K562 (cell line): ENCODE results near the gene SVEP1. TPM values are rescaled to one million over a fixed set of nuclear protein-coding genes. Genes with fewer than 3 reads are reported as not detected.

Source experiments
- ATAC-seq: fragments of 200-7000 bp; cut with Tn5 transposase; 3 replicates; pipeline ENCODE4 v1.9.1; 2020; ENCODE audit warnings: moderate library complexity
- BruUV-seq: library from RNA; stranded (reverse); fragments of 400-500 nt; replicated peaks from 2 replicates; lab custom pipeline; 2021; lab: Mats Ljungman, UMichigan
- CTCF ChIA-PET: fragments of 300-600 bp; formaldehyde crosslinking; extraction: SDS; loops from one replicate; lab custom pipeline; 2021; ENCODE audit warnings: low intra/inter-chr PET ratio; lab: Yijun Ruan, JAX
- POLR2A ChIA-PET: fragments of 300-600, 350-650 bp; sonication (Branson Sonifier 250); formaldehyde crosslinking; extraction: SDS; loops from one replicate; lab custom pipeline; 2021; ENCODE audit warnings: antibody characterized with exemption, inconsistent platforms; lab: Yijun Ruan, JAX
- DNase-seq, 4 experiments: peaks; one replicate each; pipeline versions ENCODE4 v3.0.0 to v3.0.0-alpha.2; 2011 to 2018; ENCODE audit warnings: low spot score in 3 of 4, mixed read lengths in 3 of 4; ENCODE audit errors: extremely low read depth in 1 of 4
- FAIRE-seq: peaks from 2 replicates; lab custom pipeline; 2011; peaks lifted over from hg19 to GRCh38; lab: Jason Lieb, UNC
- H2AFZ ChIP-seq: 2 replicates; pipeline ENCODE4 v1.6.0; 2011; ENCODE audit warnings: low read depth, low read length, control low read depth, inconsistent platforms
- H3K27ac ChIP-seq: fragments of 200-600 bp; 3 replicates; pipeline ENCODE4 v1.8.0; 2011; ENCODE audit warnings: low read depth, mild to moderate bottlenecking, control low read depth, inconsistent platforms, low read length, moderate library complexity, mixed read lengths; ENCODE audit errors: extremely low read depth
- H3K27me3 ChIP-seq, 2 experiments: fragments of 300-600 bp in 1 of 2; 2 replicates in 1 of 2; 3 replicates in 1 of 2; pipeline versions ENCODE4 v1.6.0 to v1.8.0; 2011; ENCODE audit warnings: inconsistent platforms in 2 of 2, low read length in 2 of 2, mild to moderate bottlenecking in 1 of 2, mixed read lengths in 1 of 2, moderate library complexity in 1 of 2; ENCODE audit not compliant: control insufficient read depth in 2 of 2, insufficient read depth in 2 of 2
- H3K36me3 ChIP-seq: fragments of 300-600 bp; 3 replicates; pipeline ENCODE4 v1.8.0; 2011; ENCODE audit warnings: mild to moderate bottlenecking, low read length, inconsistent platforms; ENCODE audit not compliant: control insufficient read depth, insufficient read depth
- H3K4me1 ChIP-seq, 2 experiments: fragments of 200-600 bp in 1 of 2; replicated peaks in 1 of 2; 2 replicates in 1 of 2; 3 replicates in 1 of 2; pipeline versions ENCODE4 v1.5.1 to v1.8.0; 2011; ENCODE audit warnings: inconsistent platforms in 2 of 2, low read length in 2 of 2, mild to moderate bottlenecking in 1 of 2, mixed read lengths in 1 of 2, moderate library complexity in 1 of 2; ENCODE audit not compliant: control insufficient read depth in 2 of 2, insufficient read depth in 2 of 2
- H3K4me2 ChIP-seq: 2 replicates; pipeline ENCODE4 v1.6.1; 2011; ENCODE audit warnings: low read length, control low read depth, inconsistent platforms, mixed read lengths; ENCODE audit not compliant: insufficient read depth
- H3K4me3 ChIP-seq: fragments of 200-600 bp; sonication (generic), shearing (Covaris generic); 2 replicates; pipeline ENCODE4 v1.5.1; 2016; ENCODE audit warnings: control low read depth, inconsistent platforms
- H3K79me2 ChIP-seq: fragments of 200-600 bp; 3 replicates; pipeline ENCODE4 v1.8.0; 2011; ENCODE audit warnings: low read length, inconsistent platforms; ENCODE audit not compliant: control insufficient read depth, insufficient read depth
- H3K9ac ChIP-seq, 2 experiments: 2 replicates each; pipeline versions ENCODE4 v1.6.0 to v1.6.1; 2011; ENCODE audit warnings: low read depth in 2 of 2, low read length in 2 of 2, control low read depth in 1 of 2, inconsistent platforms in 1 of 2, mild to moderate bottlenecking in 1 of 2, mixed read lengths in 1 of 2; ENCODE audit not compliant: insufficient read depth in 1 of 2
- H3K9me1 ChIP-seq: one replicate; pipeline ENCODE4 v1.6.0; 2011; ENCODE audit warnings: inconsistent platforms, mild to moderate bottlenecking, low read length, moderate library complexity; ENCODE audit not compliant: control insufficient read depth, insufficient read depth
- H3K9me3 ChIP-seq: replicated peaks from 2 replicates; pipeline ENCODE4 v1.5.1; 2011; ENCODE audit warnings: low read depth, low read length, inconsistent platforms; ENCODE audit not compliant: control insufficient read depth, insufficient read depth
- H4K20me1 ChIP-seq: replicated peaks from 2 replicates; pipeline ENCODE4 v1.6.1; 2011; ENCODE audit warnings: low read length, inconsistent platforms, mixed read lengths; ENCODE audit not compliant: control insufficient read depth, insufficient read depth
- GABPA ChIP-seq: fragments of 200-800 bp; sonication (Bioruptor generic); conservative IDR thresholded peaks from 2 replicates; pipeline ENCODE4 v1.6.1; 2016; ENCODE audit warnings: low read depth, missing genetic modification characterization, missing compliant biosample characterization
- GABPB1 ChIP-seq: sonication (generic); formaldehyde crosslinking; IDR thresholded peaks from 2 replicates; pipeline ENCODE4 v1.8.0; 2022; ENCODE audit warnings: mild to moderate bottlenecking, missing genetic modification reagents
- HLTF ChIP-seq: fragments of 450-650 bp; IDR thresholded peaks from 2 replicates; pipeline ENCODE4 v1.6.1; 2016
- KLF16 ChIP-seq: IDR thresholded peaks from 2 replicates; pipeline ENCODE4 v1.6.1; 2016; ENCODE audit warnings: antibody characterized with exemption
- MAFG ChIP-seq: fragments of 450-650 bp; conservative IDR thresholded peaks from 2 replicates; pipeline ENCODE4 v1.6.1; 2016; ENCODE audit warnings: missing genetic modification characterization, missing compliant biosample characterization
- MBD2 ChIP-seq: sonication (generic); IDR thresholded peaks from 2 replicates; pipeline ENCODE4 v1.6.1; 2016; ENCODE audit warnings: low read depth, borderline replicate concordance
- MEIS2 ChIP-seq: fragments of 450-650 bp; IDR thresholded peaks from 2 replicates; pipeline ENCODE4 v1.6.1; 2014; ENCODE audit warnings: mild to moderate bottlenecking; ENCODE audit not compliant: partially characterized antibody
- RAD21 ChIP-seq, 2 experiments: fragments of 250-450 bp in 1 of 2; fragments of 450-650 bp in 1 of 2; sonication (Bioruptor Pico) in 1 of 2; formaldehyde crosslinking in 1 of 2; IDR thresholded peaks in 1 of 2; conservative IDR thresholded peaks in 1 of 2; 2 replicates each; pipeline versions ENCODE4 v1.4.0 to v1.8.0; 2020 to 2022; ENCODE audit warnings: mild to moderate bottlenecking in 2 of 2, moderate library complexity in 1 of 2
- TBL1XR1 ChIP-seq, 2 experiments: IDR thresholded peaks; 2 replicates each; pipeline ENCODE4 v1.6.1; 2012; ENCODE audit warnings: improper control_type of control experiment in 2 of 2, low read length in 2 of 2, mild to moderate bottlenecking in 1 of 2
- TGIF2 ChIP-seq: sonication (generic); formaldehyde crosslinking; IDR thresholded peaks from 2 replicates; pipeline ENCODE4 v1.8.1; 2022; ENCODE audit warnings: mild to moderate bottlenecking, missing genetic modification reagents, moderate library complexity
- ZNF121 ChIP-seq: sonication (generic); formaldehyde crosslinking; conservative IDR thresholded peaks from 2 replicates; pipeline ENCODE4 v1.8.0; 2022; ENCODE audit warnings: missing genetic modification reagents
- ZNF316 ChIP-seq: fragments of 450-650 bp; IDR thresholded peaks from 2 replicates; pipeline ENCODE4 v1.6.1; 2016
- ZNF551 ChIP-seq: fragments of 250-450 bp; sonication (Bioruptor Pico); IDR thresholded peaks from 2 replicates; pipeline ENCODE4 v1.5.0; 2021; ENCODE audit warnings: mild to moderate bottlenecking, moderate library complexity
- WGBS: fragments of 100-300 bp; shearing (Covaris generic); methylation state at CpG from one replicate; pipeline ENCODE4 v1.1.6; 2016; ENCODE audit warnings: low coverage, mixed read lengths; ENCODE audit not compliant: insufficient coverage; ENCODE audit errors: missing lambda C conversion rate; 5-methylcytosine and 5-hydroxymethylcytosine counted together
- in situ Hi-C: fragments of 300-500 bp; cut with MboI; formaldehyde crosslinking; loops from 4 replicates; pipeline ENCODE4 v1.15.0; 2018; ENCODE audit warnings: inconsistent platforms, mixed read lengths
- intact Hi-C: fragments of 100-400 bp; cut with micrococcal nuclease; formaldehyde crosslinking; loops from 2 replicates; pipeline ENCODE4 v1.14.2; 2022
- polyA plus RNA-seq, 8 experiments: library from polyadenylated mRNA; depleted of rRNA in 4 of 8; stranded (reverse) in 5 of 8; unstranded in 3 of 8; fragments of >200 nt; fragmentation: Nextera tagmentation in 2 of 8; fragmentation: Illumina TruSeq in 1 of 8; extraction: Ambion mirVana in 2 of 8; extraction: Trizol in 1 of 8; gene quantifications; 2 replicates each; pipeline versions ENCODE4 v1.2.1 to v1.2.3, GENCODE V29; 2011 to 2014; ENCODE audit warnings: inconsistent platforms in 1 of 8, missing spikeins in 1 of 8
- total RNA-seq, 7 experiments: library from RNA; depleted of rRNA in 6 of 7; stranded (reverse); fragments of >200 nt in 6 of 7; fragmentation: Illumina TruSeq in 2 of 7; extraction: Trizol in 2 of 7; gene quantifications; 2 replicates each; pipeline versions ENCODE4 v1.2.1 to v1.2.3, GENCODE V29; 2011 to 2021; ENCODE audit warnings: low replicate concordance in 1 of 7
- TF ChIP-seq, protein P1 (sequence below): fragments of 450-650 bp; IDR thresholded peaks from 2 replicates; pipeline ENCODE4 v1.7.1; 2018; ENCODE audit warnings: mild to moderate bottlenecking, low read depth; ENCODE audit not compliant: partially characterized antibody
- TF ChIP-seq, protein P2 (sequence below): fragments of 250-450 bp; sonication (Bioruptor Pico); IDR thresholded peaks from 2 replicates; pipeline ENCODE4 v1.5.0; 2021
- TF ChIP-seq, protein P3 (sequence below): fragments of 450-650 bp; IDR thresholded peaks from 2 replicates; pipeline ENCODE4 v1.6.1; 2016; ENCODE audit warnings: antibody characterized with exemption

Gene SVEP1
- total and polyA plus RNA-seq, 9 of the 15 experiments (the other 6 are each of a cell fraction or from before 2014, with no cell fraction given) = 0.20 to 0.84 (median 0.43) TPM

DNA sequence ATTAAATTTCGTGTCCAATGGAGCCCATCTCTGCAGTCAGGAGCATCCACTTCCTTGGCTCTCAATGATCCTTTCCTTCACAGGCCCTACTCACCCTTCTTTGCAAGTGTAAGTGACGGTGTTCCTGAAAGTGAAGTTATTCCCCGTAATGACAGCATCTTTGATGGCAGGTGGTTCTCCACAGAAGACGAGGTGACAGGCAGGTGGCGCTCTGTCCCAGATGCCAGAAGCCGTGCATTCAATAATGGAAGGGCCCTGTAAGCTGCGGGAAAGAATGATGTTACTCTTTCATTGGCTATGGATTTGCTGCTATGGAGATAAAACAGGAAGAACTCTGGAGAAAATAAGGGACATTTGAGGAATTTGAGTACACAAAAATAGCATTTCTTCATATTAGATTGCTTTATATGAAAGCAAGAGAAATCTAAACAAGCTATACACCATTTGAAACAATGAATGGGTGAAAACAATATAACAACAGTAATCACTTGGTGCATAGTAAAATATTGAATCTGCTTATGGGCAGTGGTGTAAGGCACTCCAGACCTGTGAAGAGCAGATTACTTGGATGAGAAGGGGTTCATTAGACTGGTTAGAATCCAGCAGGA, 151.9 kb downstream of the SVEP1 start (continued):
- TF ChIP-seq, protein P1, sequence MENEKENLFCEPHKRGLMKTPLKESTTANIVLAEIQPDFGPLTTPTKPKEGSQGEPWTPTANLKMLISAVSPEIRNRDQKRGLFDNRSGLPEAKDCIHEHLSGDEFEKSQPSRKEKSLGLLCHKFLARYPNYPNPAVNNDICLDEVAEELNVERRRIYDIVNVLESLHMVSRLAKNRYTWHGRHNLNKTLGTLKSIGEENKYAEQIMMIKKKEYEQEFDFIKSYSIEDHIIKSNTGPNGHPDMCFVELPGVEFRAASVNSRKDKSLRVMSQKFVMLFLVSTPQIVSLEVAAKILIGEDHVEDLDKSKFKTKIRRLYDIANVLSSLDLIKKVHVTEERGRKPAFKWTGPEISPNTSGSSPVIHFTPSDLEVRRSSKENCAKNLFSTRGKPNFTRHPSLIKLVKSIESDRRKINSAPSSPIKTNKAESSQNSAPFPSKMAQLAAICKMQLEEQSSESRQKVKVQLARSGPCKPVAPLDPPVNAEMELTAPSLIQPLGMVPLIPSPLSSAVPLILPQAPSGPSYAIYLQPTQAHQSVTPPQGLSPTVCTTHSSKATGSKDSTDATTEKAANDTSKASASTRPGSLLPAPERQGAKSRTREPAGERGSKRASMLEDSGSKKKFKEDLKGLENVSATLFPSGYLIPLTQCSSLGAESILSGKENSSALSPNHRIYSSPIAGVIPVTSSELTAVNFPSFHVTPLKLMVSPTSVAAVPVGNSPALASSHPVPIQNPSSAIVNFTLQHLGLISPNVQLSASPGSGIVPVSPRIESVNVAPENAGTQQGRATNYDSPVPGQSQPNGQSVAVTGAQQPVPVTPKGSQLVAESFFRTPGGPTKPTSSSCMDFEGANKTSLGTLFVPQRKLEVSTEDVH = no peak
- TF ChIP-seq GABPA (tag) = no peak
- TF ChIP-seq MEIS2 = peak; percentile 15
- TF ChIP-seq GABPB1 = no peak
- 0 out of 2 replicates have a peak, but pooled peaks have one; percentile 19 for TF ChIP-seq KLF16

DNA sequence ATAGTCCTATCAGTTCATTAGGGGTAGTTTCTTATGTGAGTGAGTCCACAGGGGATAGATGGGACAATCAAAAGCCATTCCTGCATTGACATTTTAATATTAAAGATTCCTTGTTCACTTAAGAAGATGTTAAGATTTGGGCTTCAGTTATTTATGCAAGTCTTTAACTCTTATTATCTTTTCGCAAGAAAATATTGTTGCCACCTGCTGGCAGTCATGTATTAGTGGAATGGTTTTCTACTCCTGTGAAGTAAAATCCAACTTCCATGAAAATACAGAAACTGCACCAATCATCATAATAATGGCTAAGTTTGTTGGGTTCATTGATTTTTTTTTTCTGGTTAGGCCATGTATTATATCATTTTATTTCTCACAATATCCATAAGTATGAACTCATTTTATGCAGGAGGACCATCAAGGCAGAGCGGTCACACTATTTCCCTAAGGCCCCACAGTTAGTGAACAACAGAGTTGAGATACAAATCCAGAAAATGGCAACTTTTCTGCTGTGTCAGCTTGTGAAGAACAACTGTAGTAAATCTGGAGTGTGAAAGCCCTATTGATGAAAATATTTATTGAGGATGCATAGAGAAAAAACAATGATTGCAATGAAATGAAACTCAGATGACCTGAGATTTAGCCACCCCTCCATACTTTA, 153.4 kb downstream of the SVEP1 start:
- DNase-seq = no peak
- ChIA-PET POLR2A (no interaction called here), CTCF (interaction anchor here (0.7 kb wide), 1 partner anchor 243 kb away, joined by 3 read pairs; no protein-coding TSS in a partner anchor)
- BruUV-seq = no TSS peak
- Histone ChIP-seq H2AFZ (no peak overlapping the region), H3K4me2 (no peak overlapping the region), H4K20me1 (0 out of 2 replicates have a peak, but pooled peaks cover 3% of the 10 kb centered on the region), H3K36me3 (no peaks in the 10 kb centered on the region), H3K9ac (no peak overlapping the region), H3K27ac (no peak overlapping the region), H3K4me3 (no peak overlapping the region), H3K79me2 (no peaks in the 10 kb centered on the region), H3K4me1 (no peaks in the 10 kb centered on the region; a peak in 1 of 5 replicates), H3K27me3 (no peaks in the 10 kb centered on the region), H3K9me3 (no peaks in the 10 kb centered on the region), H3K9me1 (no peaks in the 10 kb centered on the region)
- WGBS = 10% methylated on average over 2 of the region's 2 CpGs
- ATAC-seq = no peak
- in situ Hi-C loops = no loop called here
- intact Hi-C loops = loop anchor here (5.0 to 10.0 kb wide), 3 partner anchors 84 to 241 kb away; no protein-coding TSS in a partner anchor
- no peak for FAIRE-seq
- TF ChIP-seq HLTF (no peak), ZNF121 (CRISPR knock-in tag) (no peak), MAFG (peak; percentile 39; the same call in 1 of the 2 replicates), TBL1XR1 (IDR thresholded peaks at IDR 0.05; ENCODE audit: low read length in 2 of 2) (no peak), TGIF2 (CRISPR knock-in tag) (no peak), MBD2 (no peak), ZNF551 (CRISPR knock-in tag) (no peak), ZNF316 (peak; percentile 44; the same call in 1 of the 2 replicates), RAD21 (CRISPR knock-in tag; conservative IDR thresholded peaks at IDR 0.05 in 1 of 2, IDR thresholded peaks at IDR 0.05 in 1 of 2) (peak in 1 of 2 experiments; percentile 43; a peak in 2 of 4 replicates)
- TF ChIP-seq, protein P2, sequence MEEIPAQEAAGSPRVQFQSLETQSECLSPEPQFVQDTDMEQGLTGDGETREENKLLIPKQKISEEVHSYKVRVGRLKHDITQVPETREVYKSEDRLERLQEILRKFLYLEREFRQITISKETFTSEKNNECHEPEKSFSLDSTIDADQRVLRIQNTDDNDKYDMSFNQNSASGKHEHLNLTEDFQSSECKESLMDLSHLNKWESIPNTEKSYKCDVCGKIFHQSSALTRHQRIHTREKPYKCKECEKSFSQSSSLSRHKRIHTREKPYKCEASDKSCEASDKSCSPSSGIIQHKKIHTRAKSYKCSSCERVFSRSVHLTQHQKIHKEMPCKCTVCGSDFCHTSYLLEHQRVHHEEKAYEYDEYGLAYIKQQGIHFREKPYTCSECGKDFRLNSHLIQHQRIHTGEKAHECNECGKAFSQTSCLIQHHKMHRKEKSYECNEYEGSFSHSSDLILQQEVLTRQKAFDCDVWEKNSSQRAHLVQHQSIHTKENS (CRISPR knock-in tag) = no peak
- TF ChIP-seq, protein P3, sequence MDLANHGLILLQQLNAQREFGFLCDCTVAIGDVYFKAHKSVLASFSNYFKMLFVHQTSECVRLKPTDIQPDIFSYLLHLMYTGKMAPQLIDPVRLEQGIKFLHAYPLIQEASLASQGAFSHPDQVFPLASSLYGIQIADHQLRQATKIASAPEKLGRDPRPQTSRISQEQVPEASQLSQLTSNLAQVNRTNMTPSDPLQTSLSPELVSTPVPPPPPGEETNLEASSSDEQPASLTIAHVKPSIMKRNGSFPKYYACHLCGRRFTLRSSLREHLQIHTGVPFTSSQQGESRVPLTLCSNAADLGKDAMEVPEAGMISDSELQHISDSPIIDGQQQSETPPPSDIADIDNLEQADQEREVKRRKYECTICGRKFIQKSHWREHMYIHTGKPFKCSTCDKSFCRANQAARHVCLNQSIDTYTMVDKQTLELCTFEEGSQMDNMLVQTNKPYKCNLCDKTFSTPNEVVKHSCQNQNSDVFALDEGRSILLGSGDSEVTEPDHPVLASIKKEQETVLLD = no peak
